H1 (cell line): ENCODE data around the gene LRCH3. TPM values are rescaled to one million over a fixed set of nuclear protein-coding genes. Genes with fewer than 3 reads are reported as not detected.

Experiments used
- CTCF ChIA-PET: fragments of 300-600 bp; sonication (Branson Sonifier 250); formaldehyde crosslinking; loops from one replicate; lab custom pipeline; 2021; ENCODE audit not compliant: partially characterized antibody; lab: Charles Lee
- POLR2A ChIA-PET: fragments of 300-600 bp; sonication (Branson Sonifier 250); formaldehyde crosslinking; loops from one replicate; lab custom pipeline; 2021; ENCODE audit warnings: inconsistent platforms; ENCODE audit not compliant: partially characterized antibody; lab: Charles Lee
- DNase-seq, 2 experiments: peaks; one replicate each; pipeline versions ENCODE4 v3.0.0 to v3.0.0-alpha.2; 2010 to 2022; ENCODE audit warnings: low spot score in 2 of 2, low read depth in 1 of 2, mixed read lengths in 1 of 2
- FAIRE-seq: peaks from 2 replicates; lab custom pipeline; 2011; peaks lifted over from hg19 to GRCh38; lab: Jason Lieb, UNC
- H2AFZ ChIP-seq: 2 replicates; pipeline ENCODE4 v1.8.1; 2012; ENCODE audit warnings: low read length, inconsistent platforms
- H2AK5ac ChIP-seq: 2 replicates; pipeline ENCODE4 v1.6.1; 2013; ENCODE audit warnings: low read depth, low read length
- H2BK120ac ChIP-seq: replicated peaks from 2 replicates; pipeline ENCODE3; 2013; ENCODE audit warnings: low read depth, low read length, inconsistent platforms
- H2BK12ac ChIP-seq: 2 replicates; pipeline ENCODE4 v1.6.1; 2013; ENCODE audit warnings: low read depth, low read length
- H2BK15ac ChIP-seq: 2 replicates; pipeline ENCODE4 v1.6.1; 2013; ENCODE audit warnings: low read length
- H2BK20ac ChIP-seq: 2 replicates; pipeline ENCODE4 v1.6.1; 2013; ENCODE audit warnings: low read length
- H2BK5ac ChIP-seq: 2 replicates; pipeline ENCODE4 v1.6.1; 2013; ENCODE audit warnings: low read depth, low read length
- H3K14ac ChIP-seq: 2 replicates; pipeline ENCODE4 v1.6.1; 2013; ENCODE audit warnings: inconsistent platforms; ENCODE audit not compliant: insufficient read length
- H3K18ac ChIP-seq: 2 replicates; pipeline ENCODE4 v1.6.1; 2013; ENCODE audit warnings: low read length; ENCODE audit errors: extremely low read depth
- H3K23ac ChIP-seq: 2 replicates; pipeline ENCODE4 v1.6.1; 2013; ENCODE audit warnings: inconsistent platforms; ENCODE audit not compliant: insufficient read length
- H3K23me2 ChIP-seq: 2 replicates; pipeline ENCODE4 v1.6.1; 2013; ENCODE audit warnings: low read depth, low read length
- H3K27ac ChIP-seq: 2 replicates; pipeline ENCODE4 v1.6.1; 2011; ENCODE audit warnings: low read depth, low read length, inconsistent platforms
- H3K27me3 ChIP-seq, 4 experiments: replicated peaks in 1 of 4; 1 replicate in 1 of 4; 2 replicates in 3 of 4; pipeline versions ENCODE4 v1.6.1 to v1.8.1; 2011 to 2013; ENCODE audit warnings: low read length in 3 of 4, mild to moderate bottlenecking in 3 of 4, inconsistent platforms in 2 of 4, mixed read lengths in 2 of 4, moderate library complexity in 1 of 4; ENCODE audit not compliant: control insufficient read depth in 3 of 4, insufficient read depth in 3 of 4; ENCODE audit errors: extremely low read depth in 1 of 4
- H3K36me3 ChIP-seq, 4 experiments: 2 replicates each; pipeline versions ENCODE4 v1.6.1 to v1.8.1; 2011 to 2013; ENCODE audit warnings: mild to moderate bottlenecking in 4 of 4, low read length in 3 of 4, moderate library complexity in 2 of 4, control low read depth in 1 of 4, inconsistent platforms in 1 of 4; ENCODE audit not compliant: insufficient read depth in 4 of 4, control insufficient read depth in 2 of 4
- H3K4ac ChIP-seq: replicated peaks from 2 replicates; pipeline ENCODE3; 2013; ENCODE audit warnings: low read length, low read depth, mixed read lengths, inconsistent platforms; ENCODE audit not compliant: insufficient read length
- H3K4me1 ChIP-seq, 4 experiments: replicated peaks in 1 of 4; 1 replicate in 1 of 4; 2 replicates in 3 of 4; pipeline versions ENCODE4 v1.6.1 to v1.8.1; 2011 to 2013; ENCODE audit warnings: low read length in 3 of 4, inconsistent platforms in 2 of 4, mixed read lengths in 1 of 4; ENCODE audit not compliant: insufficient read depth in 4 of 4, control insufficient read depth in 3 of 4
- H3K4me2 ChIP-seq, 2 experiments: 2 replicates each; pipeline versions ENCODE4 v1.6.1 to v1.8.1; 2011 to 2013; ENCODE audit warnings: low read depth in 2 of 2, low read length in 2 of 2, control low read depth in 1 of 2, inconsistent platforms in 1 of 2, mild to moderate bottlenecking in 1 of 2; ENCODE audit not compliant: insufficient read depth in 1 of 2
- H3K4me3 ChIP-seq, 4 experiments: fragments of 200-600, 300-600 bp in 1 of 4; sonication (generic), shearing (Covaris generic), sonication (Bioruptor Twin) in 1 of 4; 2 replicates each; pipeline versions ENCODE4 v1.5.1 to v1.8.1; 2011 to 2016; ENCODE audit warnings: low read length in 4 of 4, low read depth in 3 of 4, control low read depth in 2 of 4, inconsistent platforms in 2 of 4, mild to moderate bottlenecking in 2 of 4, mixed read lengths in 1 of 4, moderate library complexity in 1 of 4; ENCODE audit not compliant: insufficient read depth in 2 of 4; ENCODE audit errors: extremely low read depth in 1 of 4
- H3K56ac ChIP-seq: replicated peaks from 2 replicates; pipeline ENCODE3; 2013; ENCODE audit warnings: low read depth, mild to moderate bottlenecking, mixed read lengths, low read length, inconsistent platforms; ENCODE audit not compliant: insufficient read length
- H3K79me1 ChIP-seq: 2 replicates; pipeline ENCODE4 v1.6.1; 2013; ENCODE audit warnings: low read depth, low read length, control low read depth
- H3K79me2 ChIP-seq, 2 experiments: 2 replicates each; pipeline versions ENCODE4 v1.6.1 to v1.8.1; 2012 to 2013; ENCODE audit warnings: low read length in 2 of 2, mild to moderate bottlenecking in 2 of 2, inconsistent platforms in 1 of 2; ENCODE audit not compliant: insufficient read depth in 2 of 2, control insufficient read depth in 1 of 2
- H3K9ac ChIP-seq, 4 experiments: replicated peaks in 1 of 4; 1 replicate in 1 of 4; 2 replicates in 3 of 4; pipeline versions ENCODE4 v1.6.1 to v1.8.1; 2011 to 2013; ENCODE audit warnings: low read depth in 3 of 4, low read length in 3 of 4, control low read depth in 2 of 4, mild to moderate bottlenecking in 2 of 4, moderate library complexity in 2 of 4, inconsistent platforms in 1 of 4; ENCODE audit errors: extremely low read depth in 1 of 4
- H3K9me3 ChIP-seq, 2 experiments: 2 replicates each; pipeline versions ENCODE4 v1.6.1 to v1.8.1; 2012 to 2013; ENCODE audit warnings: mild to moderate bottlenecking in 2 of 2, moderate library complexity in 2 of 2, control low read depth in 1 of 2, inconsistent platforms in 1 of 2, low read depth in 1 of 2, low read length in 1 of 2, mixed read lengths in 1 of 2; ENCODE audit not compliant: insufficient read depth in 2 of 2
- H4K20me1 ChIP-seq, 2 experiments: replicated peaks in 1 of 2; 2 replicates each; pipeline versions ENCODE3 to v1.8.1; 2011 to 2013; ENCODE audit warnings: inconsistent platforms in 2 of 2, low read length in 2 of 2, mild to moderate bottlenecking in 1 of 2; ENCODE audit not compliant: insufficient read depth in 2 of 2, control insufficient read depth in 1 of 2
- H4K5ac ChIP-seq: 2 replicates; pipeline ENCODE4 v1.6.1; 2013; ENCODE audit warnings: low read length, low read depth, mixed read lengths, inconsistent platforms; ENCODE audit not compliant: insufficient read length
- H4K8ac ChIP-seq: 2 replicates; pipeline ENCODE4 v1.8.0; 2013; ENCODE audit warnings: mild to moderate bottlenecking, moderate library complexity, low read length, inconsistent platforms; ENCODE audit not compliant: insufficient read depth; ENCODE audit errors: extremely low read depth
- H4K91ac ChIP-seq: replicated peaks from 2 replicates; pipeline ENCODE3; 2013; ENCODE audit warnings: low read length, mixed read lengths, inconsistent platforms; ENCODE audit not compliant: insufficient read length
- ASH2L ChIP-seq: fragments of 200-600, 300-600 bp; sonication (generic); IDR thresholded peaks from one replicate; pipeline ENCODE4 v1.7.1; 2017; ENCODE audit warnings: low read length
- BACH1 ChIP-seq: IDR thresholded peaks from 2 replicates; pipeline ENCODE4 v1.6.1; 2012; ENCODE audit warnings: low read length, improper control_type of control experiment
- BRCA1 ChIP-seq: IDR thresholded peaks from 2 replicates; pipeline ENCODE4 v1.6.1; 2012; ENCODE audit warnings: low read depth, low read length, improper control_type of control experiment
- FOSL1 ChIP-seq: IDR thresholded peaks from 2 replicates; pipeline ENCODE4 v1.6.1; 2011; ENCODE audit warnings: mild to moderate bottlenecking, low read depth, low read length, moderate library complexity; ENCODE audit not compliant: insufficient read depth
- GTF2F1 ChIP-seq: IDR thresholded peaks from 2 replicates; pipeline ENCODE4 v1.6.1; 2012; ENCODE audit warnings: low read depth, low read length, improper control_type of control experiment, borderline replicate concordance
- HDAC6 ChIP-seq: IDR thresholded peaks from one replicate; pipeline ENCODE4 v1.7.1; 2012; ENCODE audit warnings: low read depth, mild to moderate bottlenecking, inconsistent platforms, low read length, moderate library complexity
- SAP30 ChIP-seq: fragments of 300-600 bp; sonication (generic); IDR thresholded peaks from 2 replicates; pipeline ENCODE4 v1.7.1; 2012; ENCODE audit warnings: low read length, moderate library complexity, mild to moderate bottlenecking, inconsistent platforms; ENCODE audit not compliant: insufficient read depth, insufficient replicate concordance
- YY1 ChIP-seq: IDR thresholded peaks from 2 replicates; pipeline ENCODE4 v1.6.1; 2011; ENCODE audit warnings: low read depth, mild to moderate bottlenecking, low read length
- WGBS, 2 experiments: shearing (Covaris generic) in 1 of 2; methylation state at CpG; one replicate each; pipeline versions ENCODE4 v1.1.6 to v1.1.7; 2013 to 2015; ENCODE audit warnings: low lambda C conversion rate in 2 of 2, mixed read lengths in 2 of 2, inconsistent platforms in 1 of 2, low coverage in 1 of 2, missing lambda C conversion rate in 1 of 2; ENCODE audit not compliant: insufficient replicate concordance in 2 of 2, insufficient coverage in 1 of 2, insufficient read length in 1 of 2; ENCODE audit errors: extremely low coverage in 1 of 2, missing lambda C conversion rate in 1 of 2; 5-methylcytosine and 5-hydroxymethylcytosine counted together
- polyA plus RNA-seq, 7 experiments: library from polyadenylated mRNA; depleted of rRNA in 3 of 7; stranded (reverse) in 5 of 7; unstranded in 2 of 7; fragments of >200 nt in 5 of 7; fragments of 200-250 nt in 2 of 7; gene quantifications; 1 replicate in 5 of 7; 2 replicates in 1 of 7; 4 replicates in 1 of 7; pipeline versions ENCODE4 v1.2.1 to v1.2.3, GENCODE V29; 2011 to 2013; ENCODE audit warnings: missing spikeins in 2 of 7, mixed read lengths in 2 of 7
- total RNA-seq: library from RNA; stranded (reverse); fragmentation: NEBNext Ultra II Directional; extraction: Animal tissue kit (Norgen Biotek cat#: 25700); gene quantifications from 2 replicates; pipeline ENCODE4 v1.2.1, GENCODE V29; 2021
- TF ChIP-seq, protein P1 (sequence below): IDR thresholded peaks from 2 replicates; pipeline ENCODE4 v1.6.1; 2012; ENCODE audit warnings: low read length, inconsistent platforms
- TF ChIP-seq, protein P2 (sequence below): IDR thresholded peaks from 2 replicates; pipeline ENCODE4 v1.6.1; 2011; ENCODE audit warnings: low read length, improper control_type of control experiment

LRCH3 gene
- total and polyA plus RNA-seq, 2 of the 8 experiments (the other 6 are each of a cell fraction or from before 2014, with no cell fraction given): 58.4 to 66.0 TPM

DNA sequence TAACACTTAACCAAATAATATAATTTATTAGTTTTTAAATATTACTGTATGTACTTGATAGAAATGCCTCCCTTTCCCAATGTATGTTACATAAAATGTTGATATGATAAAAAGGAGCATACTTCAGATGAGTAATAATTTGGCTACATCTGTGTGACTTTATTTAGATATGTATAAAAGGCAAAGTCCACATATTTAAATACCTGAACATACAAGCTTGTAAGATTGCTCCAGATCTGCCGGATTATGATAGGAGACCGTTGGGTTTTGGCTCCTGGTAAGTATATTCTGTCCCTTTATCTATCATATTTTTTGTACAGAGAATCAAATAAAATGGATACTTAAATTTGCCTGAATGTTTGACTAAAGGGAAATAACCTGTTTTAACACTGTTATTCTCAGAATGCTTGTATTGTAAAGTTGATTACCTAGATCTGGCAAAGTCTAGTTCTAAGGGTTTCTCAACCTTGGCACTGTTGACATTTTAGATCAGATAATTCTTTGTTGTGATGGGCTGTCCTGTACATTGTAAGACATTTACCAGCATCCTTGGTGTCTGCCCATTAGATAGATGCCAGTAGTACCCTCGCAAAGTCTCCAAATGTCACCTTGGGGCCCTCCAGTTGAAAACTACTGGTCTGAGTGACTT lies 38.5 kb downstream of the LRCH3 start:
- Histone ChIP-seq H3K4me3 (no peak overlapping the region), H3K36me3 (peaks cover 7 to 54% (median 28%) of the 10 kb centered on the region in 4 experiments)
- TF ChIP-seq ASH2L (no peak), GTF2F1 (no peak), BACH1 (no peak), FOSL1 (no peak), YY1 (no peak), HDAC6 (no peak), BRCA1 (no peak), SAP30 (no peak)
- TF ChIP-seq, protein P1, sequence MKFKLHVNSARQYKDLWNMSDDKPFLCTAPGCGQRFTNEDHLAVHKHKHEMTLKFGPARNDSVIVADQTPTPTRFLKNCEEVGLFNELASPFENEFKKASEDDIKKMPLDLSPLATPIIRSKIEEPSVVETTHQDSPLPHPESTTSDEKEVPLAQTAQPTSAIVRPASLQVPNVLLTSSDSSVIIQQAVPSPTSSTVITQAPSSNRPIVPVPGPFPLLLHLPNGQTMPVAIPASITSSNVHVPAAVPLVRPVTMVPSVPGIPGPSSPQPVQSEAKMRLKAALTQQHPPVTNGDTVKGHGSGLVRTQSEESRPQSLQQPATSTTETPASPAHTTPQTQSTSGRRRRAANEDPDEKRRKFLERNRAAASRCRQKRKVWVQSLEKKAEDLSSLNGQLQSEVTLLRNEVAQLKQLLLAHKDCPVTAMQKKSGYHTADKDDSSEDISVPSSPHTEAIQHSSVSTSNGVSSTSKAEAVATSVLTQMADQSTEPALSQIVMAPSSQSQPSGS: no peak
- TF ChIP-seq, protein P2, sequence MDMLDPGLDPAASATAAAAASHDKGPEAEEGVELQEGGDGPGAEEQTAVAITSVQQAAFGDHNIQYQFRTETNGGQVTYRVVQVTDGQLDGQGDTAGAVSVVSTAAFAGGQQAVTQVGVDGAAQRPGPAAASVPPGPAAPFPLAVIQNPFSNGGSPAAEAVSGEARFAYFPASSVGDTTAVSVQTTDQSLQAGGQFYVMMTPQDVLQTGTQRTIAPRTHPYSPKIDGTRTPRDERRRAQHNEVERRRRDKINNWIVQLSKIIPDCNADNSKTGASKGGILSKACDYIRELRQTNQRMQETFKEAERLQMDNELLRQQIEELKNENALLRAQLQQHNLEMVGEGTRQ: no peak

More for the DNA sequence above, 38.5 kb downstream of the LRCH3 start:
- H2BK20ac ChIP-seq: no peak overlapping the region
- H3K9ac ChIP-seq: no peak overlapping the region
- no peak overlapping the region for H3K56ac ChIP-seq
- no peak overlapping the region for H3K23ac ChIP-seq
- no peak overlapping the region for H3K14ac ChIP-seq
- H4K91ac ChIP-seq: no peak overlapping the region
- no peaks in the 10 kb centered on the region for H3K9me3 ChIP-seq
- no peaks in the 10 kb centered on the region for H3K79me2 ChIP-seq
- no peak overlapping the region for H4K8ac ChIP-seq
- no peaks in the 10 kb centered on the region for H3K27me3 ChIP-seq
- H2AFZ ChIP-seq: no peak overlapping the region
- 92% methylated on average over 3 of the region's 3 CpGs; no CpG with 5 or more reads in 1 of the 2 experiments for WGBS, 2 experiments
- no peak overlapping the region for H3K4ac ChIP-seq
- no peak overlapping the region for H3K27ac ChIP-seq
- no peak overlapping the region for H2AK5ac ChIP-seq
- no peaks in the 10 kb centered on the region for H3K4me1 ChIP-seq
- no peaks in the 10 kb centered on the region; the same call in 1 of the 2 replicates for H3K79me1 ChIP-seq
- no peak overlapping the region for H2BK120ac ChIP-seq
- no peak overlapping the region for H2BK15ac ChIP-seq
- DNase-seq: no peak
- no peaks in the 10 kb centered on the region for H3K23me2 ChIP-seq
- no peak overlapping the region for H3K4me2 ChIP-seq
- no peak overlapping the region for H4K5ac ChIP-seq
- ChIA-PET CTCF (interaction anchor here (1.8 kb wide), 1 partner anchor 9 kb away, joined by 6 read pairs; no protein-coding TSS in a partner anchor), POLR2A (interaction anchor here (1.0 kb wide), 1 partner anchor 12 kb away, joined by 3 read pairs; no protein-coding TSS in a partner anchor)
- H2BK12ac ChIP-seq: no peak overlapping the region
- no peak for FAIRE-seq
- no peaks in the 10 kb centered on the region for H4K20me1 ChIP-seq
- no peak overlapping the region for H3K18ac ChIP-seq
- H2BK5ac ChIP-seq: no peak overlapping the region
